ENCODE results near the gene GSG1.

GRCh38 chr12:13062669-13063068, 40.8 kb downstream of the GSG1 start:
- no peak for TF ChIP-seq EP300 (IDR thresholded peaks at IDR 0.05)
- TF ChIP-seq POLR2AphosphoS5 (IDR thresholded peaks at IDR 0.05): no peak
- no peak for TF ChIP-seq CTCF (IDR thresholded peaks at IDR 0.05)
- TF ChIP-seq POLR2A (IDR thresholded peaks at IDR 0.05): no peak

Measured in sigmoid colon (tissue), 4 donors.